ENCODE measurements around the gene CCDC80. TPM values are rescaled to one million over a fixed set of nuclear protein-coding genes. Genes with fewer than 3 reads are reported as not detected.
"Not testable (repeated sequence)": the region's sequence is repeated elsewhere in the genome, so short reads cannot be mapped to it uniquely, and the experiment has no call there.

The CCDC80 gene
- polyA plus RNA-seq, 3 donors = 68.3 to 115 (median 112) TPM

DNA sequence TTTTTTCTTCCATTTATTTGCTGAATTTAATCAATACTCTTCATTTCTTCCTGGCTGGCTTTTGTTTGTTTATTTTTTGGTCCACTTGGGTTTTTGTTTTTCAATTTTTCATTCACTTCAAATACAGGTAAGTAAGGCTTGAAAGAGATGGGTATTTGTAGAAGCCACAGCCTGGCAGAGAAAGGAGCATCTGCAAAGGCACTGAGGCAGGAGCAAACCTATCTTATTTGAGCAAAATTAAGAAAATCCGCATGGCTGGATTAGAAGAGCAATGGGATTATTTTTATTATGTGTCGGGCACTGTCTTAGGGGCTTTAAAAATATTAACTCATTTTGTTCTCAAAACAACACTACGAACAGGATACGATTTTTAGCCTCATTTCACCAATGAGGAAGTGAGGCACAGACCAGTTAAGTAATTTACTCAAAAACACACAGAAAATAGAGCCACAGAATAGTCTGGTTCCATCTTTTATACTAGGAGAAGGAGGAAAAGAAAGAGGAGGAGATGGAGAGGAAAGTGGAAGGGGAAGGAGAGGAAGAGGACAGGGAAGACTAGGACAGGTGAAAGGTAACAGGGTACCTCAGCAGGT lies 35.1 kb upstream of the CCDC80 start:
- DNase-seq (ENCODE audit: extremely low read depth in 1 of 11, low read depth in 9 of 11, low spot score in 4 of 11) = no peak

DNA sequence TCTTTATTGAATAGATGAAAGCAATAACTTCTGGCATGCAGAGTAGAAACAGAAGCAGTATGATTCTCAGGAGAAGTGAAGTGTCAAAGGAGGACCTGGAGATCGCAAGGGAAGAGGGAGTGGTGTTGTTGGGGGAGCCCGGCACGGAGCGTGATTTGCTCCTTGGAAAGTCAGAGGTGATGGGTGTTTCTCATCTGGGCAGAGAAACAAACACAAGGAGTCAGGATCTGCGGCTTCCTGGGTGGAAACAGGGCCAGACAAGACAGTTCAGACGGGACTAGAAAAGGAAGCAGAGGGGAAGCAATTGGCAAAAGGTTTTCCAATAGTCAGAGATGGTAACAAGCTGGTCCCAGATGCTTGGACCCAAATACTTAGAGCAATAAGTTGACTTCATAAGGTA lies 34.4 kb upstream of the CCDC80 start:
- no peak for DNase-seq (ENCODE audit: extremely low read depth in 1 of 11, low read depth in 9 of 11, low spot score in 4 of 11)

DNA sequence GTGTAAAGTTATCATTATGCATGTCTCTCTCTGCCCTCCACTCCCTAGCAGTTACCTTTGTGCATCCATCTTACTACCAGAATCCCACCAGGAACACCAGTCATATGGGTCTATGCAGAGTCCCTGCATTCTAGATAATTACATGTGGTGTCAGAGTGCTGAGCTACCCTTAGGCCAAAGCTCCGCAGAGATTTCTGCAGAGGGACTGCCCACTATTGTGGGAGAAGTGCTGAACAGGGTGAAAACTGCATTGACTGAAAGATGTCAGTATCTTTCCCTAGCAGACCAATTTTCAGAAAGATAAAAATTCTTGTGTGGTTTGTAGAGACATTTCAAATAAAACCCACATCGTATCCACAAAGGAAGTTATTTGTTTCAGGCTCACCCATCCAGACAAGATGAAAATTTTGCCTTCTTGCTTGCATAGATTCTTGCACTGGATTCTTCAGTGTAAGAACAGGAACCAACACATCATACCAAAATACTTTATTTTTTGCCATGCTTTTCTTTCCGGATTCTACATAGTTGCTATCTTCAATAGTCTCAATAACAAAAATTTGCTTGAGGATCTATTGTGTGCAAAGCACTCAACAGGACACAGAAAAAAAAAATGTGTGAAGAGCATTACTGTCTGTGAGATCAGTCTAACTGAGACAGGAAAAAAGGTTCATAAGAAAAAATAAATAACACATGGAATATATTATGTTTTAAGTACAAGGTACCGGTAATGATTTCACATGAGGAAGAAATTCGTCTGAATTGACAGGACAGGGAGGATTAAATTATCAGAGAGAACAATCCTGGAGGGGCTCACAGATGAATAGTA lies 32.0 kb upstream of the CCDC80 start:
- no peak for DNase-seq (ENCODE audit: extremely low read depth in 1 of 11, low read depth in 9 of 11, low spot score in 4 of 11)

DNA sequence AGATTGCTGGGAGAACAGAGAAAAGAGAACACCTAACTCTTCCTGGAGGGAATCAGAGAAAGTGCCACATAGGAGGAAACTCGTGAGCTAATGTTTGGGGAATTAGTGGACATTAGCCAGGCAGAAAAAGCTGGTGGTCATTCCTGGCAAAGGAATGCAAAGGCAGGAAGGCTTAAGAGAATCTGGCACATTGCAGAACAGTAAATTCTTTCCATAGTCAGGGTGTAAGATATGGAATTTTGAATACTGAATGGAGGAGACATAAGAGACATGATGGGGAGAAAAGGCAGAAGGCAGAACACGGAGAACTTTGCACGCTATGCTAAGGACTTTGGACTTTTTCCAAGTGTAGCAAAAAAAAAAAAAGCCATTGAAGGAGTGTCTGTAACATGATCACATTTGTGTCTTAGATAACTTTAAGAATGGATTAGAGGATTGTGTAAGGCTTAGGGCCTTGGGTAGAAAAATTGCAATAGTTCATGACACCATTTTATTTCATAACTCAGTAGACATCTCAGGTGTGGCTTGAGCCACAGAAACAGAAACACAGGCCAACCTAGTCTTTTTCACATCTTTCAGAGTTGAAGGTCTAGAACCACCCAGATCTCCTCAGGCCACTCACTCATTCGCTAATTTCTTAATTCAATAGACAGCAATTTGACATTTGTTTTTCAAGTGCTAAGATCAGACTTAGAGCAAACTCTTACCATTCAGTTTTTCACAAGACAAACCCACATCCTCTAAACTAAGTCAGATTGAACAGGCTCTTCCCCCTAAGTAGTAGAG lies 31.2 kb upstream of the CCDC80 start:
- DNase-seq (ENCODE audit: extremely low read depth in 1 of 11, low read depth in 9 of 11, low spot score in 4 of 11) = no peak

DNA sequence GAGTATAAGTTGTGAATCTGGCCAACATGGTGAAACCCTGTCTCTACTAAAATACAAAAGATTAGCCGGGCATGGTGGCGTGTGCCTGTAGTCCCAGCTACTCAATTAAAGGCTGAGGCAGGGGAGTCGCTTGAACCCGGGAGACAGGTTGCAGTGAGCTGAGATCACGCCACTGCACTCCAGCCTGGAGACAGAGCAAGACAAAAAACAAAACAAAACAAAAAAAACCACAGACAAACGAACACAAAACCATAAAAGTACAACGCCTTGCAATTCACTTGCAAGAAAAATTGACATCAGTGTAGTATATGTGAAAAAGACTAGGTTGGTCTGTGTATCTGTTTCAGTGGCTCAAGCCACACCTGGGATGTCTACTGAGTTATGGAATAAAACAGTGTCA lies 29.9 kb upstream of the CCDC80 start:
- DNase-seq (ENCODE audit: extremely low read depth in 1 of 11, low read depth in 9 of 11, low spot score in 4 of 11) = no peak

DNA sequence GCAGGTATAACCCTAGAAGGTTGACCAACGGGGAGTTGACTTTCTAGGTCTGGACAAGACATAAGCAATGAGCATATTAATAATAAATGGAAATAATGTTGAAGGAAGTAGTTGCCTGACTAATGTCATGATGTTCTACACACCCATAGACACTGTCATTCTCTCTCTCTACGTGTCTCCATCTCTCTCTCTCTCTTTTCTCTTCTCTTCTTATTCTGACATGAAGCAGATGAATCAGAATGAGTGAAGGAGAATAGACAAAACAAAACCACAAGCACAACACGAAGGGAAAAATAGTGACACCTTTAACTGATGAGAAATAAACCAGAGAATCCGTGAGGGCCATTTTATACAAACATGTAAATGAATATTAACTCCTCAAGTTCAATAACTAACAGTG lies 26.7 kb upstream of the CCDC80 start:
- no peak for DNase-seq (ENCODE audit: extremely low read depth in 1 of 11, low read depth in 9 of 11, low spot score in 4 of 11)

DNA sequence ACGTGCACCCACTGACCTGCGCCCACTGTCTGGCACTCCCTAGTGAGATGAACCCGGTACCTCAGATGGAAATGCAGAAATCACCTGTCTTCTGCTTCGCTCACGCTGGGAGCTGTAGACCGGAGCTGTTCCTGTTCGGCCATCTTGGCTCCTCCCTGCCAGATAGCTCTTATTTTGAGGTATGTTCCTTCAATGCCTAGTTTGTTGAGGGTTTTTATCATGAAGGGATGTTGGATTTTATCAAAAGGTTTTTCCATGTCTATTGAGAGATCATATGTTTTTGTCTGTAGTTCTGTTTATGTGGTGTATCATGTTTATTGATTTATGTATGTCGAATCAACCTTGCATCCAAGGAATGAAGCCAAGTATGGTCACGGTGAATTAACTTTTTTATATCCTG lies 24.1 kb upstream of the CCDC80 start:
- not testable (repeated sequence) for DNase-seq (ENCODE audit: extremely low read depth in 1 of 11, low read depth in 9 of 11, low spot score in 4 of 11)

DNA sequence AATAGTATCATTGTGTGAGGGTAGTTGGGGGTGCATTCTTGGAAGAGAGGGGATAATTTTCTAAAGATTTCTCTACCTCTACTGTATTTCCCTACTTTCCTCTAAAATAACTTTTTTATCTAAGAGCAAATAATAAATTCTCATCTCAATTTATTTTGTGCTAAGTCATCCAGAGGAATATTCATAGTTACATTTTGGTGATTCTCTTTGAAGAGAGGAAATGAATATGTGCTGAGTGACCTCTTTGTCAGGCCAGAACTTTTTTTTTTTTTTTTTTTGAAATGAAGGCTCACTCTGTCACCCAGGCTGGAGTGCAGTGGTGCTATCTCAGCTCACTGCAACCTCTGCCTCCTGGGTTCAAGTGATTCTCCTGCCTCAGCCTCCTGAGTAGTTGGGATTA lies 15.1 kb upstream of the CCDC80 start:
- no peak for DNase-seq (ENCODE audit: extremely low read depth in 1 of 11, low read depth in 9 of 11, low spot score in 4 of 11)

DNA sequence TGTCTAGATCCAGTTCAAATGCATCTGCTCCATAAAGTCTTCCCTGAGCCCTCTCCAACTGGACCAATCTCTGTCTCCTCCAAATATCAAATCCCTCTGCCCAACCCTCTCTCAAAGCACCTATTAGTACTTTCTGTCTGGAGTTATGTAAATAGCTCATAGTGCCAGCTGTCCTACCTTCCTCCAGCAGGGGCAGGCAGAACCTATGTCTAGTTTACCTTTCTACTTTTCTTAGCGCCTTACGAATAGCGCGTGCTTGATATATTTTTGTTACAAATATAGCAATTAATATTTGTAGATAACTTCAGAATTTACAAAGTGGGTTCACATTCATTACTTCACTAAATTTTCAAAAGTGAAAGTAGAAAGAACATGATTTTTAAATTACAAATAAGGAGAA lies 14.0 kb upstream of the CCDC80 start:
- no peak for DNase-seq (ENCODE audit: extremely low read depth in 1 of 11, low read depth in 9 of 11, low spot score in 4 of 11)

DNA sequence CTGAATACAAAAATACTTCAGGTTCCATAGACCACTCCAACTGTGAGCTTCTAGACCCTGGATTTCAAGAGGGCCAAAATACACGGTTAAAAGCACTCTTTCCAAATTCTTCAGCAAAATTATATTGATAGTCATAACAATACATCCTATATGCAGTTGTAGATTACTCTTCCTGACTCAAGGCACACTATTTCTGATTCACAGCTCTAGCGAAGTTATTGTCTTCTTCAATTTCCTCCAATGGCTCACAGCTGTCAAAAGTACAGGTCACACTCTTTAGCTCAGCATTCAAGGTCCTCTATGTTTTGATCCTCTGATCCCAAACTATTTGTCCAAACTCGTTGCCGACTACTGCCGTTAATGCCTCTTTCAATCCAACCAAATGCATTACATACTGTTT lies 13.5 kb upstream of the CCDC80 start:
- DNase-seq (ENCODE audit: extremely low read depth in 1 of 11, low read depth in 9 of 11, low spot score in 4 of 11) = no peak

DNA sequence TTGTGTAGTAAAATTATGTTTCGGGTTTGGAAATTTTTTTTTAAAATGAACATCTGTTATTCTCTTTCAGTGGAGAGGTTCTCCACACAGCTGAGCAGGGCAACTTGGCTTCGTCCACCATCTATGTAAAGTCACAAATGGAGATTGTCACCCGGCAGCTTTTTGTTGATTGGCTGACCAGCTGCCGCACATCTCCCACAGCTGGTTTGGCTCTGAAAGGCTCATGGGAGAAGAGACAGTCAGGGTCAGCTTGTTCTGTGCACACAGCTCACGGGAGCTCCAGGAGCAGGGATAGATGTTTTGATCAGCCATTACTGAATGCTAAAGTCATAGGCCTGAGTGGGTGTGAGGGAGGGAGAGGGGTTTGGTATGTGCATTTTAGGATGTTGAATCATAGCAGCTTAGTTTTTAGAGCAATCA lies 12.9 kb upstream of the CCDC80 start:
- DNase-seq (ENCODE audit: extremely low read depth in 1 of 11, low read depth in 9 of 11, low spot score in 4 of 11) = no peak

DNA sequence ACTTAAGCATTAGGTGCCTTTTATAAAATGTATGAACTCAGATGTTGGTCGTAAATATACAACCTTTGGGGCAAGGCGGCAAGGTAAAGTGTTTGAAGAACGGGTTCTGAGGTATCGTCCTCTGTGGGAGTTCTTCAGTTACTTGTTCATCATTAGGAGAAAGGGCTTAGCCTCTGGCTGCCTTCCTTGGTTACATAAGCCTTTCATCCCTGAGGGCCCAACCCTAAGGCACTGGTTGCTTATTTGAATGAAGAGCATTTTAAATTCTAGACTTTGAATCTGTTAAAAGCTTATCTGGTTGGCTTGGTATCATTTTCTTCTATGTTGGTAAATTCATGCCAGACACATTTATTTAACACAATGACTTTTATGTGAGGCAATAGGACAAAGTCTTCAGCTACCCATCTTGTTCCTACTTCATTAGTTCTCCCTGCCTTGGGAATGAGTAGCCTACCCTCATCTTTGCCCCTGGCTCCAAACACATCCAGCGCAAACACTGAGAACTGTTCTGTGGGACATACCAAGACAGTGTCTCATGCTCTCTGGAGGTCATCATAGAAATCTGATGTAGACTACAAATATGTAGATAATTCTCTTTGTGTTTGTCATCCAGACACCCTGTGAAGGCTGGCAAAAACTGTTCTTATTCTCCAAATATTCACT lies 12.4 kb upstream of the CCDC80 start:
- no peak for DNase-seq (ENCODE audit: extremely low read depth in 1 of 11, low read depth in 9 of 11, low spot score in 4 of 11)

DNA sequence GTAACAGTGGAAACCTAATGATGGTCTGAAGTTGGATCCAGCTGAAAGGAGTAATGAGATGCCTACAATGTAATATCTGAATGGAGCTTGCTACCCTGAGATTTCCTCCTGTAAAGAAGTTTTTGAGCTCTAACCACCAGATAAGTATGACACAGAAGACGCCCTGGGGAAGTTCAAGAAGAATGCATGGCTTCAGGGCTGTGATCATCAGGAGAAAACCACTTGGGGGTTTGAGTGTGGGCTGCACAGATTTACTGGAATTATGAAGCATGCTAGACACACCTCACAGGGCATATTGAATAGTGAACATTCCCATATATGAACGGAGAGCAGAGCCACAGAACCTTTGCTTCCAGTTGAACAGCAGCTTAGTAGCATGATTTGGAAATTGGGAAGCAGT lies 10.6 kb upstream of the CCDC80 start:
- DNase-seq (ENCODE audit: extremely low read depth in 1 of 11, low read depth in 9 of 11, low spot score in 4 of 11) = no peak

DNA sequence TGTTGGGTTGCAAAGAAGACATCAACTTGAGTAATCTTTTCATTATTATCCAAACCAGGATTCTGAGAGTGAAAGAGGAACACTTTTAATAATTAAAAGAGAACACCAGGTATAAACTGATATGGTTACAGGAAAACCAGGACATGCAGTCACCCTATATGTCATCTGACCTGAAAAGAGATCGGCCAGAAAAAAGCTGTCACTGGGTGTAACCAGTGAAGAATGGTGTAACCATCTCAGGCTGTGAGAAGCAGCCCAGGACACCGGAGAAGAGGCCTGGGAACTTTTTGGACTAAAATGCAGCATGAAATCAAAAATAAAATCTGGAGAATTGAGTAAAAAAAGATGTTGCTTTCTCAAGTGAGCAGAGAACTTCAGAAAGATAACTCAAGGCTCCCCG lies 10.1 kb upstream of the CCDC80 start:
- no peak for DNase-seq (ENCODE audit: extremely low read depth in 1 of 11, low read depth in 9 of 11, low spot score in 4 of 11)

DNA sequence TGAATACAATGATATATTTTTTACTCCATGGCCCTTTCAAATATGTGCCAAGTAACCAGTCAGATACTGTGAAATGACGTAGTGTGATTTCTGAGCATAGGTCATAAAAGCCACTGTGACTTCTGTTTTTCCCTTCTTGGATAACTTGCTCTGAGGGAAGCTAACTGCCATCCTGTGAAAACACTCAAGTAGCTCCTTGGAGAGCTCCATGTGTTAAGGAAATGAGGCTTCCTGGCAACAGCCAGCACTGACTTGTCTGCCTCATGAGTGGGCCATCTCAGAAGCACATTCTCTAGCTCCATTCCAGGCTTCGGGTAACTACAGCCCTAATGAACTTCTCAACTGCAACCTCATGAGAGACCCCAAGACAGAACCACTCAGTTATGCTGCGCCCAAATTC lies 9.5 kb upstream of the CCDC80 start:
- no peak for DNase-seq (ENCODE audit: extremely low read depth in 1 of 11, low read depth in 9 of 11, low spot score in 4 of 11)

DNA sequence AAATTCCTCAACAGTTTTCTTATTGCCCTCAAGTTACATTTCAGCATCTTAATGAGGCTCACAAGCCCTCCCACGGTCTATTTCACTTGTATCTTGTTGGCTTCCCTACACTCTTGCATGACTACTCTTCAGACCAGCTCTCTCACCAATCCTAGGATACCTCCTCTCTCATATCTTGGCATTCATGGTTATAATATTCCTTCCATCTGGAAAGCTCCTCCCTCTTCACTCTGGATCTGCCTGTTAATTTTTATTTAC lies 8.5 kb upstream of the CCDC80 start:
- DNase-seq (ENCODE audit: extremely low read depth in 1 of 11, low read depth in 9 of 11, low spot score in 4 of 11) = no peak

DNA sequence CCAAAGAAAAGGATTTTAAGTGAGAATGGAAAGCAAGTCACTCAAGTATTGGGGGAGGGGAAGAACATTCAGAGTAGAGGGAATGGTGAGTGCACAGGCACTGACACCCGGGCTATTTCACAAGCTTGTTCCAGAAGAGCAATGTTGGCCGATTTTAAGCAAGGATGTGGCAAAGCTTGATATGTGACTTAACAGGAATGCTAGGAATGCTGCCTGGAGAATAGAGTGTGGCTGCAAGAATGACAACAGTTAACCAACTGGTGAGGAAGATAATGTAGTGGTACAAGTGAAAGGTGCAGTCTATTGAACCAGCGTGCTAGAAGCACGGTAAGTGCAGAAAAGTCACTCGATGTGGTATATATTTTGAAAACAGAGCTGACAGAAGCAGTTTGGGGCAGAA lies 6.2 kb upstream of the CCDC80 start:
- no peak for DNase-seq (ENCODE audit: extremely low read depth in 1 of 11, low read depth in 9 of 11, low spot score in 4 of 11)

DNA sequence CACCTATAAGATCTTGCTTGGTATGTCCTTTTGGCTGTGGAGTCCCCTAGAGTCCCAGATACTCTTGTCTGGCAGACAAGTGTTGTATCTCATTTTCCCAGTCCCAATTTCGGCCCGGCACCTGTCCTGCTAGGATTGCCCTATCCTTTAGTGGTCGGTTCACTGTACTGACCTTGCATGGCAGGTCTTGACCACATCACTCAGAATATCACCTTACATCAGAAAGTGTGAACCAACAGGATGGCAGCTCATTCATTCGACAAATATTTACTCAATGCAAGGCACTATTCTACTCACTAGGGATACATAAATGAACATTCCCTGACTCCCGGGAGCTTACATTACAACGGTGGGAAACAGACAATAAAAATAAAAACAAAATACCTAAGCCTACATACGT lies 5.7 kb upstream of the CCDC80 start:
- DNase-seq (ENCODE audit: extremely low read depth in 1 of 11, low read depth in 9 of 11, low spot score in 4 of 11) = no peak

DNA sequence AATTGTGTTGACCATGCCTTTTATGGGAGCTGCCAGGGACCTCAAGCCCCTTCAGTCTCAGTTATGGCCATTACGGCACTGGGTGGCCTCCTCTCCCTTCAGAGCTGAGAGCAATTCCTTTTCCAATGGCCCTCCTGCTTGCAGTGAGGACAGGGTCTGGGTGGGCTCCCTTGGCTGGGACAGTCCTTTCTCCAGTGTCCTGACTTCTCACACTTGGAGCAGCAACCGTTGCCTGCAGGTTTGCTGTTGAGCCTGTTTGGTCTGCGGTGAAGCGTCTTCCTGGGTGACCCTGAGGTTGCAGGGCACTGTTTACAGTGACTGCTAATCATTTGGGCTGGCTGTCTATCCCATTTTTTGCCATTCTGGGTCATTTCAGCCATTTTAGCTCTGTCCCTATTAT lies 3.5 kb upstream of the CCDC80 start:
- DNase-seq (ENCODE audit: extremely low read depth in 1 of 11, low read depth in 9 of 11, low spot score in 4 of 11) = no peak

DNA sequence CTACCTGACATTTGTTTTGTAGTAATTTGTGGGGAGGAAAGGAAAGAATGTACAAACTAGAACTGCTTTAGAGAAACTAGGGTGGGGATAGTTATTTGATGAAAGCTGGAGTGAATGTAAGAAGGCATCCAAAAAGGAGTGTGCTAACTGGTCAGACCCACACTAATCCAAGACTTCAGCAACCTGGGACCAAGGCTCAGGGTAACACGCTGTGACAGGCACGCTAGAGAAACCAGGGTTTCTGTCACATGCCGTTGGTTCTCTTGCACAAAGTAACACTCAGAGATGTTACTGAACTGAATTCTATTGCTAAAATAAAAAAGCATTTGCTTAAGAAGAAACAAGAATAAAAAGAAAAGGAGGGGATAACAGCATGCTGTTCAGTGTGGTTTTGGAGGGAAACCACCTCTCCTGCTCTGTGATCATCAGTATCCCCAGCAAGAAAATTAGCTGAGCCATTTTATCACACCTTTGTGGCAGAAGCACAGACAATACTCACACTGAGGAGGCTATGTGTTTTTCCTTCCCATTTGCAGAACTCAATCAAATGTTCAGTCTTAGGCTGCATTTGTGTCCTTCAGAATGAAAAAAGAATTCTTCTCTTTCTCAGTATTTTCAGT lies 2.8 kb upstream of the CCDC80 start:
- no peak for DNase-seq (ENCODE audit: extremely low read depth in 1 of 11, low read depth in 9 of 11, low spot score in 4 of 11)
